Smooth muscle cell (in vitro differentiated cells): ENCODE data around the gene PPFIA1. TPM values are rescaled to one million over a fixed set of nuclear protein-coding genes. Genes with fewer than 3 reads are reported as not detected.
A peak's percentile ranks its signal among the peaks of the same experiment; 100 is the strongest.

Source experiments
- microRNA counts: library from miRNA; unstranded; fragments of <30 nt; microRNA quantifications from one replicate; lab custom pipeline; 2016
- microRNA-seq: library from miRNA; unstranded; fragments of <30 nt; microRNA quantifications from one replicate; pipeline ENCODE4, GENCODE V29; 2016; ENCODE audit warnings: borderline number of aligned reads
- polyA plus RNA-seq: library from polyadenylated mRNA; unstranded; fragments of >200 nt; fragmentation: Nextera tagmentation; extraction: Ambion mirVana; gene quantifications from 2 replicates; pipeline ENCODE4 v1.2.1, GENCODE V29; 2016
- small RNA-seq: library from RNA; depleted of rRNA; stranded (forward); fragments of <200 nt; gene quantifications from one replicate; pipeline ENCODE3, GENCODE V24; 2014
- total RNA-seq: library from RNA; depleted of rRNA; stranded (reverse); fragments of >200 nt; gene quantifications from 2 replicates; pipeline ENCODE4 v1.2.3, GENCODE V29; 2014

The PPFIA1 gene
- total and polyA plus RNA-seq, 2 experiments from 2014 or later = 23.8 to 48.2 TPM

MicroRNA genes within 50 kb of the gene (microRNA counts, 767-probe panel; counts per million panel counts)
- 183 counts per million for microRNA hsa-miR-548k (lab: Ali Mortazavi, UCI)

Small RNAs within 50 kb of the gene (microRNA-seq; reads per million reads assigned to microRNA genes)
- 5.3 reads per million for gene MIR548K

Small RNAs within 50 kb of the gene (small RNA-seq; reads per million reads assigned to genes)
- gene MIR548K = 1.9 reads per million, percentile 43 among the genes with 10 or more reads in this experiment

Other genes with a start within 250 kb of the PPFIA1 start
- 93.4 and 107 TPM in 2 replicates for gene ANO1, start 192.4 kb upstream of the PPFIA1 start, total RNA-seq
- gene ANO1, start 192.4 kb upstream of the PPFIA1 start, polyA plus RNA-seq = 94.8 and 133 TPM in 2 replicates
- 18.6 and 22.2 TPM in 2 replicates for gene FADD, start 67.4 kb upstream of the PPFIA1 start, total RNA-seq
- gene FADD, start 67.4 kb upstream of the PPFIA1 start, polyA plus RNA-seq = 38.8 and 41.3 TPM in 2 replicates
- gene CTTN, start 127.8 kb downstream of the PPFIA1 start, total RNA-seq = 136 and 173 TPM in 2 replicates
- 64.7 and 112 TPM in 2 replicates for gene CTTN, start 127.8 kb downstream of the PPFIA1 start, polyA plus RNA-seq